Stimulated activated CD4-positive, alpha-beta T cell treated with anti-CD3 and anti-CD28 coated beads, Interleukin-4, amount 100 ng/mL, for 48 hours (primary cell): ENCODE data around the gene SEMA4D.

Source experiments
- DNase-seq, 2 donors: peaks; one replicate each; pipeline ENCODE4 v3.0.0-alpha.2; 2020; ENCODE audit warnings: low read depth in 2 of 2

SEMA4D gene

DNA sequence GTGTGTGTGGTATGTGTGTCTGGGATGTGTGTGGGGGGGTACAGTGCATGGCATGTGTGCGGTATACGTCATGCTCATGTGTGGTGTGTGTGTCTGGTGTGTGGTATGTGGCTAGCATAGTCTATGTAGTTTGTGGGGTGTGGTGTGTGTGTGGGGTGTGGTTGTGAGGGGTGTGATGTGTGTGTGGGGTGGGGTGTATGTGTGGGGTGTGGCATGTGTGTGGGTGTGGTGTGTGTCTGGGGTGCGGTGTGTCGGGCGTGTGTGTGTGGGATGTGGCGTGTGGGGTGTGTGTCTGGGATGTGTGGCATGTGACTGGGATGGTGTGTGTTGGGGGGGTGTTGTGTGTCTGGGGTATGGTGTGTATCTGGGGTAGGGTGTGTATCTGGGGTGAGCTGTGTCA lies 127.3 kb downstream of the SEMA4D start:
- no peak for DNase-seq

DNA sequence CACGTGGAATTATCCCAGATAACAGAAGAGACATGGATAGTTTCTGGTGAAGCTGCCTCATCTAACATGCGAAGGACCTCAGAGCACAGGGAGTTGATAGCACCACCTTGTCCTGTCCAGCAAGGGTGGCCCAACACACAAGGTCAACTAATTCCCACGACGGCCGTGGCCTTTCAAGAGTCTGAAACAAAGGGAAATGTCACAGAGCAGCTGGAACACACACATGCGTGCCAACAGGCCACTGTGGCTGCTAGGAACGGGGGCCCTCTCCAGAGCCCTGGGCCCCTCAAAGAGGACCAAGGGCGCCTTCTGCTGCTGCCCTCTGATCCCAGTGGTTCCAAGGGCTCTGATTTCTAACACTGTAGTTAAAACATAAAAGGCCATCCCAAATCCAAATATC lies 128.9 kb downstream of the SEMA4D start:
- DNase-seq = no peak

DNA sequence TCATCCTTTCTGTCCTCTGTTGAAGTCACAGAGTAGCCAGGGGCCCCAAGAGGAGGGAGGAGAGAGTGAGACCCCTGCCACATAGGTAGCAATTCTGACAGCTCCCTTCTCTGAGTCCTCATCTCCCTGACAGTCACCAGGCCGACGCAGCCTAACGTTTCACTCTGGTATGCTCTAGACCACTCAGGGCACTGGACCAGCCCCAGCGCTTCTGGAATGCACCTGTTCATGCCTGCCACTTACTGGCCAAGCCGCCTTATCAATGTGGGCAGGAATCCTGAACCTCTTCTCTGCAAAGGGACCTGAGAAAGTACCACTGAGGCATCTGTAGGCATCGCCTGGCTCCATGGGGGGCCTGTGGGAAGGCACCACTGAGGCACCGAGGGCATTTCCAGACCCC lies 129.4 kb downstream of the SEMA4D start:
- no peak for DNase-seq

DNA sequence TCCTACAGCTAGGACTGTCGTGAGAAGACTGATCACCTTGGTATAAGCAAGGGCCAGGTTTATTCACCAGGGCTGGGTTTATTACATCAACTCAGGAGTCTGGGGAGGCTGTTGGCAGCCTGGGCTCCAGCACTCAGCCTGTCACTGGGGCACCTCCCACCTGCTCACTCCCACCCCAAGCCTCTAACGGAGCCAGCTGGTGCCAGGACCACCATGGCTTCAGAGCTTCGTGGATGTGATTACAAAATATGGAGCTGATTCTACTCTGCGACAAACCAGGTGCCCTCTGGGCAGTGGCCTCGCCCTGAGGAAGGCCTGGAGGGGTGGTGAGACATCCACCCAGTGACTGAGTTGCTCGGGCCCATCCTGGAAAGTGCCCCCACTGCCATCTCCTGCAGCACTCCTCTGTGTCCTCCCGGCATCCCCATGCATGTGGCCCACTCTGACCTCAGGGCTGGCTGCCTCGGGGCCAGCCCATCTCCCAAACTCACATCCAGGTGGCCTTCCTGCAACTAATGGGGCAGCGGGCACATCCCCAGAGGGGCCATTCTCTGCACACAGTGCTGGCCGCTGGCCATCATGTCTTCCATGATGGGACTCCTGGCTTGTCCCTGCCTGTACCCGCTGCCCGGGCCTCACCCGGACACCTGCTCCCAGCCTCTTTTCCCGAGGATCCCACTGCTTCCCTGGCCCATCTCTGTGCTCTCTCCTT lies 130.0 kb downstream of the SEMA4D start:
- no peak for DNase-seq

DNA sequence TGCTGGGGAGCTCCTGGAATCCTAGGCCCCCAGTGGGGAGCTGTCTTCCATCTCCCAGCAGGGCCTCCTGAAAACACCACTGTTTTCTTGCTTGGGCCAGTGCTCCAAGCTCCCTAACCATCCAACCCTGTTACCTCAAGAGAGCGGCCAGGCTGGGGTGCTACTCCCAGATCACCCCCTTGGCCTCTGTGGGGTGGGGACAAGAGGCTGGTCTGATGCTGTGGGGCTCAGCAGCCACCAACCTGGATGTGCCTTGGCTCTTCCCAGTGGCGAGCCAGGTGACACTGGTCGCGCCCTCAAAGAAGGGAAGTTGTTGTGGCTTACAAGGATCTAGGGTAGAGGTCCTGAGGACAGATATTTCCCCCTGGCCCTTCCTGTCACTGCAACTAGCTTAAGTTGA lies 130.6 kb downstream of the SEMA4D start:
- DNase-seq = no peak

DNA sequence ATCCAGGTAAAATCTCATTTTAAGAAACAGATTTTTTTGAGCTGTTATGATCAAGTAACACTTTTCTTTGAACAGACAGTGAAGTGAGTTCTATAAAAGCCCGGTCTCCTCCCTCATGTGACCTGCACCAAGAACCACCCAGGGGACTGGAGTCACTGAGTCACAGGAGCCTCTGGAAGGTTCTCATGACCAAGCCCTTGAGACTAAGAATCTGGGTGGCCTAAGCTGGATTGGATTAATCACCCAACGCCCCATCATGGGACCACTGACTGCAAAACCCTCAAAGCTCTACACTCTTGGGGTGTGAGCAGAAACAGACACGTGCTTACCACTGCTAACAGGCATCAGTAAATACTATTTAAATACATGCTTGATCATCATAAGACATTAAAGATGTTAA lies 131.2 kb downstream of the SEMA4D start:
- no peak for DNase-seq

DNA sequence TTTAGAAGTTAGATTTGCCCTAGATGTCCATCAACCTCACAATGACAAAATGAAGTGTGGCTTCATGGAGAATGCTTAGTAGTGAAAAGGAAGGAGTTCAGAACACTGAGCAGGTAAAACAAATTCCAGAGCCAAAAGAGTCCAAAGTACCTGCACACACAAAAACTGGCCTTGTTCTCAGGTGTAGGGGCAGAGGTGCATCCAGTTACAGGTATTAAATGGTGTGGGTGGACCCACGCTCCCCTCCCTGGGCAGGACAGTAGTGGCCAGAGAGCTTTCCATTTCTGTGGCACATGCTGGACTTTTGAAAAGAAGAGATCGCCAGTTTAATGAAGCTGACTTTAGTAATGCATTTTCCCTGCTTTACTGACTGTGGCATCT lies 132.4 kb downstream of the SEMA4D start:
- no peak for DNase-seq

DNA sequence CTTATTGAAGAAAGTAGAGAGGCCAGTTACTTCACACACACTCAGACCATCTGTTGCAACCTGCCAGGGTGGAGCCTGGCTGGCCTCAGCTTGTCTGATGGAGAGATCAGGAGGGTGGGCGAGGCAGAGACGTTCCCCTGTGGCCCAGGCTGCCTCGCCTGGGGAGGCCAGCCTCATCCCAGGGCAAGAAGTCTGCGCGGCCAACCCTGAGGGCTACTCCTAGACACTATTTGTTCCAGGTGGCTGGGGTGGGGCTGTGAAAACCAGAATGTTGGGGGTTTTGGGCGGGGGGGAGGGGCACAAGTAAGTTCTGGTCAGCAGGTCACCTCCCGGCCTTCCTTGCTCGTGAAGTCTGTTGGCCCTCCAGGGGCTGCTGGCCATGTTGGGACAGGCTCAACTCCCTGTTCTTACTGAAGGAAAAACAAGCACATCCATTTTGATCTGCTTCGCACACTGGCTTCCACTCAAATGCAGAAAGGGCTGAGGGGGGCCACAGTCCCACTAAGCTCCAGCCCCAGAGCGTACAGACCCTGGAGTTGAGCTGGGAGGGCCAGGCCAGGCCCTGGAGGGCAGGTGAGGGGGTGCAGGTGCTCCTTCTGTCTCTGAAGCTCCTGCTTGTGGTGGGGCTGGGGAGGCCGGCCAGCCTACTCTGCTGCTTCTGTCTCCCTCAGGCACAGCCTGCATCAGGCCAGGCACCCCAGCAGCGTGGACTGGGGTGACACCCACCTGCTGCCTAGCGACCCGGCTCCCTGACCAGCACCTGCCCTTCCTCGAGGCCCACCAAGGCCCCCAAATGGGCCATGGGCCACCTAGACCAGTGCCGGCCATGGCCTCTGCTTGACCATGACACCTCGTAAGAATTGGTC lies 133.0 kb downstream of the SEMA4D start:
- DNase-seq = no peak

DNA sequence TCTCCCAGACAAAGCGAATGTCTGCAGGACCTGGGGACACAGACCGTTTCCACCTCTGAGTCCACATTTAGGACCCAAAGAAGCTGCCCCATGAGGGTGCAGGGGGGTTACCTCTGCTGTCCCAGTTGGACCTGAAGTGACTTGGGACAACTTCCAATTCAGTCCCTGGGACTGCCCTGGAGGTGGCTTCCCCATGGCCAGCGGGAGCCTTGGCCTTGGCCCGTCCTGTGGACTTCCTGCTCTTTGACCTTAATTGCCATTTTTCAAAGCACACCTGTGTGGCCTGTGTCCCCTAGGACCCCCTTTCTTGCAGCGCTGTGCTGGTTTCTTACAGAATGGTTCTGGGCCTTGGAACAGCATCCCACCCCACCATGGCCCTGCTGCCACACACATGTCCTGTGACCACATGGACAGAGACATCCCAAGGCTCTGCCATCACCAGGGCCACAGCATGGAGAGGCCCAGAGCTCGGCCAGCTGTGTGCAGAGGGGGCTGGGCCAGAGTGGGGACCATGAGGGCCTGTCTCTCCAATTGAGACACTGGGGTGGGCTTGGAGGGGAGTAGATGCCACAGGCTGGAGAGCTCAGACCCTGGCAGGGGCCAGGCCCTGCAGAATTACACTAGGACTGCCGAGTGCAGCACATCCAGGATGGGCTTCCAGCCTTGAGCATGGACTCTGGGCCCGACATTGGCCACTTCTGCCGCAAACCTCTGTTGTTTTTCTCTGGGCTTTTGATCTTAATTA lies 133.8 kb downstream of the SEMA4D start:
- DNase-seq = no peak

DNA sequence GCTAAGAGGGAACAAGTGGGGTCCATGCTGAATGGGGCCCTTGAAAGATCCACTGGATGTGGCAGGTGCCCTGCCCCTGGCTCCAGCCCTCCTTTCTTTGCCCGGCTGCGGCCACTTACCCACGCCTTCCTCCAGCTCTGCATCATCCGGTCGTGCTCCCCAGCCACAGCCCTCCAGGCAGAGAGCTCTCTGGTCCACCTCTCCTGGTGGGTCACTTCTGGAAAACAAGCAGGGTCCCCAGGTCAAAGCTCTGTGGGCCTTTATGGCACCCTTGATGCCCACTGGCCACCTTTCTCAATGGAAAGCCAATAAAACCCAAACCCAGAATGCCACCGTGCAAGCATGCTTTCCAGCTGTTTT lies 134.6 kb downstream of the SEMA4D start:
- DNase-seq = no peak

DNA sequence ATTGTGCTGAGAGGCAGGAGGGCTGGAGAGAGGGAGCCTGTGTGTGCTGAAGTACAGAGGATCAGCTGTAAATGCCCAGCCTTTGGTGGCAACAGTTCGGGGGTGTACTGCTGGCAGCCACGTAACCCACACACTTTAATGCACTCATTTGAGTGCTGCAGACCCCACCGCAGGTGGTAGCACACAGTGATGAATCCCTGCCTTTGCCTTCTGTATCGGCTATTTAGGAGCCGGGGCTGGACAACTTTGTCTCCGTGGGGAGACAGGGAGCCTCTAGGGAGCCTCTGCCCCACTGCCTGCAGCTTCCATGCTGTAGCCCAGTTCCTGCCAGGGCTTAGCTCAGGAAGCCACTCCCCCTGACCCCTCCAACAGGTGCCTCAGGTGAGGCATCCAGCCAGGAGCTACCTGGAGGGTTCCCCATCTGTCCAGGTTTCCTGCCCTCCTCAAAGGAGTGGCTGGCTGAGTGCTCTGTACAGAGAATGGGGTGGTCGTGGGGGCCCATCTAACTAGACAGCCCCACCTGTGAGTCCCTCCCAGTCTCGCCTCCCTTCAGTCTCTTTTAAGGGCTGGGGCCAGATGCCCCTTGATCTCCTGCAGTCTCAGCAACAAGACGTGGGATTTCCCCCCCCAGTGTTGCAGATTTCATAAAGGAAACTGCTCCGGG lies 135.1 kb downstream of the SEMA4D start:
- no peak for DNase-seq

DNA sequence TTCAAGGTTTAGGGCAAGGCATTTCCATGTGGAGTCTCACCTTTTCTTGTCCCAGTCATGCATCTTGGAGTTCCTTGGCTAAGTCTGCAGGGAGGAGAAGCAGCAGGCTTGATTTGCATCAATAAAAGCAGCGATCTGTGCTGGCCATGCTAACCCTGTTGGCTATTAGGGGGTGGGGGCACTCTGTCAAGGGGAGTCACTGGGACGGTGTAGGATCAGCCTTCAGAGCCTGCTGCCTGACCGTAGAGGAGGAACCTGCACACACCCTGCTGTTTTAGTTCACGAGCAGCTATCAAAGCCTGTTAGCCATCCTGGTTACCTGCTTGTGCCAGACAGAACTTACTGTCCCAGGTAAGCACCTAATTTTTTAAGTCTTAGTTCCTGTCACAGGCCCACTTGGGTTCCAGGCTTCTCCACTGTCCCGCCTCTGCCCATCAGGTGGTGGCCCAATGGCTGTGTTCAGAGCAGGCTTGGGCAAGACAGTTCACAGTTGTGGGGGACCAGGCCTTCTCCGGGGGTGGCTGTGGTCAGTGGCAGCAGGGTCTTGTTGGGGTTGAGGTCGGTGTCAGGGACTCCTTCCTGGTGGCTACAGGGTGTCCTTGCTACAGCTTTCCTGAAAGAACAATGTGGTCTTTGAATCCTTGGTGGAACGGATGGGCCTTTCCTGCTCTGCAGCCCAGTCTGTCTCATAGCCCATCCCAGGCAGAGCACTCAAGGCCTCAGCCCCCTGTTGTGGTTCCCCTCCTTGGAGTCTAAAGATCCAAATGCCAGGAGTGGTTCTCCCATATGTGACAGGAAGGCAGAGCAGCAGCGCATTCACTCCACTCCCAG lies 135.9 kb downstream of the SEMA4D start:
- no peak for DNase-seq

DNA sequence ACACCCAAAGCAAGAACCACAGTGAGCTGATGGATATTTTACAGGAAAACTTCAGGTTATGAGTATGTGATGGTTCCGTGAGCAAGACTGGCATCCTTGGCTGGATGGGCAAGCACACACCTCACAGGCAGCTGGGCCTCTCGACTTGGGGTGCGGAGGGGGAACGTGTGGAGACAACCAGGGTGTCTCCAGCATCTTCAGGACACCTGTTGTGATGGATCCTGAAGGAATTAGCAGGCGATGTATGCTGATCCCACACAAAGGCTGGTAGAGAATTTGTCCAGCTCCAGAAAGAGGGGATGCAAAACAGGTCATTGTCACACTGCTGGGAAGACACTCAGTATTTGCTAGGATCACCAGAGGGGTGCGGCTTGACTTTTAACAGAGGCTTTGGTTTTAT lies 136.9 kb downstream of the SEMA4D start:
- no peak for DNase-seq

DNA sequence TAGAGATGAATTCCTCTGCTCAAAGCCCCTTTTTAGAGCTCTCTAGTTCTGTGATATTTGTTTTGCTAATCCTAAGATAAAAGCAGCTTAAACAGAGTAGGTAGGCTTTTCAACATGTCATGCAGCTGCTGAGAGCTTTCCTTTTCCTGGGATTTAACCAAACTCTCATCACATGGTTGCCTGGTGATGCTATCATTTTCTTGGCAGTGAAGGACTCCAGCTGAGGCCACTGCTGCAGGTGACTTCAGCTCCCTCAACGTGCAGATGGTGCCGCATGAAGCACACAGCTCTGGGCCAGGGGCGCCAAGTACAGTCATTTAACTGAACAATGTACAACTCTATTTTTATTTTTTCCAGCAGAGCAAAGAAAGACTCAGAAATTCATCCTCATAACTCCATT lies 137.4 kb downstream of the SEMA4D start:
- DNase-seq = no peak

DNA sequence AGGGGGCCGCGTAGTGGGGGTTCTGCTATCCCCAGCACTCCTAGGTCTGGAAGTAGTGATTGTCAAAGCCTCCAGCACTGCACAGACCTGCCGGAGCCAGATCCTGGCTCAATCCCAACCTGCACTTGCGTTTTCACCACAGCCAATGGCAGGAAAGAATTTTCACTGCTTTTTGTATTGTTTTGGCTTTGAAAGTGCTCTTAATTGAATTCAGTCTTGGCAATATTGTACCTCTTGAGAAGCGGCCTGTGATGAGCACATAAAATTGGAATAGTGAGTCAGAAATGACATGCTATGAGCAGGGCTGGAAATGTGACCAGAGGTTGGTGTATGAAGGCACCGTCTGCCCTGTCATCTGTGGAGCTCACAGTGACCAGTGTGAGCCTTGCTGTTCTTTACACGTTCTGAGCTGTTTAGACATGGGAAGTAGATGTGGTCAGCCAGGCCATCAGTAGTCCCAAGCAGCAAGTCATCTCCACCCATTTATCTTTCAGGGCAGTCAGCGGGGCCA lies 138.1 kb downstream of the SEMA4D start:
- no peak for DNase-seq

DNA sequence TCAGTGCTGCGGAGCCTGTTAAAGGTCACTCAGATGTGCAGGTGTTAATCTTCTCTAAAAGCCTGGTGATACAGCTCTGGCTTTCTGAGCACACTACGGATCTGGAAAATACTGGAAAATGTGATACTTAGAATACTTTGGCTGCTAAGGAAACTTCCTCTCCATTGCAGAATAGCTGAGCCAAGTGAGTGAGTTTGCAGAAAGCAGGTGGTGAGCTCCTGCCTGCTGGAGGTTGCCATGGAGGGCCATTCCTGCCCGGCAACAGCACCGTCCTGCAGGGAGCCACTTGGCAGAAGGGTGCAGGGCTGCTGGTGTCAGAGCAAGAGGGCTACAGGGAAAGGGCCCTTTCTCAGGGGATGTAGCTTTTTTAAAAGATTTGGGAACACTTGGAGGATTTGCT lies 138.9 kb downstream of the SEMA4D start:
- DNase-seq = no peak

DNA sequence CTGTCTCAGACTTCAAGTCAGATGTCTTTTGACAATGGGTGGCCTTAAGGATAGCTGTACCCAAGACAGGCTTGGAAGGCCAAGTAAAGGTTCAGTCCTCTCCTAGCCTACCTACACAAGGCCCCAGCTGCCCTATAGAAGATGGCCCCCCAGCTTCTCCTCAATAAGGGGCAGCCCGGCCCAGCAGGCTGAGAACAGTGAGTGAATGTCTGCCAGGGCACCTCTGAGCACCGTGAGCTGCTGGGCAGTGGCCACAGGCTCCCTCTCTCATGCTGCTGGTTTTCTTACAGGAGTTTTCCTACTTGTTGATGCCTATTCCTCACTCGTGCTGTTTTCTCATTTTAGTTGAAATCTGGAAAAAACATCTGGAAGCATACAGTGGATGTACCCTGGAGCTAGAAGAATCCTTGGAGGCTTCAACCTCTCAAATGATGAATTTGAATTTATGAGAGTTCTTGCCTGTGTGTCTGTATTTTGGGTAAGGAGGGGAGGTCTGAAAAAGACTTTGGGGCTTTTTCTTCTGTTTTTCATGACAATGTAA lies 139.5 kb downstream of the SEMA4D start:
- DNase-seq = no peak

DNA sequence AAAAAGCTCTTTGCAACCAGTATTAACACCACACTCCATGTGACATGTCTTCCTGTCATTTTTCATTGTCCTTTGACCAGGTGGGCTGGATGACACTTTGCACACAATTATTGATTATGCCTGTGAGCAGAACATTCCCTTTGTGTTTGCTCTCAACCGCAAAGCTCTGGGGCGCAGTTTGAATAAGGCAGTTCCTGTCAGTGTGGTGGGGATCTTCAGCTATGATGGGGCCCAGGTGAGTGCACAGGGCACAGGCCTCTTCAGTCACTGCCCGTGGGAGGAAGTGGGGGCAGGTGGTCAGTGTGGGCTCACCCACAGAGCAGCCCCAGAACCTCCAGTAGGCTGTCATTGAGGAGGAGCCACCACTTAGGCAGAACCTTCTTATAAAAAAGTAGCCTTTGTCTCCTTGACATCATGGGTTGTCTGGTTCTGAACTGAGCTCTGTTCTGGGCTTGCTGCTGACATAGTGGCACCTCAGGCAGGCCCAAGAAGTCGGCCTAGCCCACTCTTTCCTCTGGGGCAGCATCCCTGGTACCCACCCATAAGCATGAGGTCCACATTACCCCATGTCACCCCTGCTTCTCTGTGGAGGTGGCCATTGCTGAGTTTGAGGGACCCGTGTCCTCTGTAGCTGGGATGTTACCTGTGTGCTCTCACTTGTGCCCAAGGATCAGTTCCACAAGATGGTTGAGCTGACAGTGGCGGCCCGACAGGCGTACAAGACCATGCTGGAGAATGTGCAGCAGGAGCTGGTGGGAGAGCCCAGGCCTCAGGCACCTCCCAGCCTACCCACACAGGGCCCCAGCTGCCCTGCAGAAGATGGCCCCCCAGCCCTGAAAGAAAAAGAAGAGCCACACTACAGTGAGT lies 140.3 kb downstream of the SEMA4D start:
- no peak for DNase-seq

DNA sequence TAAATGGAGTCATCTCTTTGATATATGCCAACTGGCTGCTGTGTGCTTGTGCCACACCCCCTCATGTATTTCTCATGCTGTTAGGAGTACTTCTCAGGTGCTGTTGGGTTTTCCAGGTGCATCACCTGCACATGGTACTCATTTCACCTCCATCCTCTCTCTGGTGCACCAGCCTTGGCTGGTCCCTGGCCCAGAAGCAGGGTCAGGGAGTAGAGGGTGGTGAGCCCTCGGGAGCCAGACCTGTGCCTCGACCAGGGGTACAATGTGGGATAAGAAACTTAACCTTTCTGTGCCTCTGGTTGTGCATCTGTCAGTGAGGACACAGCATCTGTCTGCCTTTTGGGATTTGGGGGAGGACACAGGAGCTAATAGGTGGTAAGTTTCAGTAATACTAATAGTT lies 141.1 kb downstream of the SEMA4D start:
- no peak for DNase-seq

DNA sequence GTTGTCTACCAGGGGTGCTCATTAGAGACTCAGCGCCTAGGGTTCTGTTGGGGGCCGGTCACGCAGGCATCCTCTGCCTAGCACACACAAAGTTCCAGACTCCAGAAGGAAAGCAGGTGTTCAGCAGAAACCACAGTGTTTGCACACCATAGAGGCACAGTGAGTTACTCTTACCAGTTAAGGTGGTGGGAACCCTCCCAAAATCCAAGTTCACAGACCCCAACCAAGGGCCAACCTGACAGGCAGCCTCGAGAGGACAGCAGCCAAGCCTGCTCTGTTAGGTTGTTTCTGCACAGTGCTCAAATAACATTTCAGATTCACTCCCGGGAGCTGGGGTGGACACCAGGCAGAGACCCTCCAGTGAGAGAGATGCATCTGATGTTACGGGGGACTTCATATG lies 143.4 kb downstream of the SEMA4D start:
- DNase-seq = no peak
